HepG2 (cell line): ENCODE results near the gene TTYH2. TPM values are rescaled to one million over a fixed set of nuclear protein-coding genes. Genes with fewer than 3 reads are reported as not detected.

Experiments
- ATAC-seq: fragments of 200-7000 bp; cut with Tn5 transposase; 3 replicates; pipeline ENCODE4 v1.9.1; 2020; ENCODE audit warnings: mild to moderate bottlenecking, moderate library complexity
- BruUV-seq: library from RNA; stranded (reverse); fragments of 400-500 nt; replicated peaks from 2 replicates; lab custom pipeline; 2021; lab: Mats Ljungman, UMichigan
- CTCF ChIA-PET: fragments of 300-600 bp; formaldehyde crosslinking; extraction: SDS; loops from one replicate; lab custom pipeline; 2021; ENCODE audit warnings: low total read pairs, inconsistent platforms, low intra/inter-chr PET ratio; lab: Yijun Ruan, JAX
- POLR2A ChIA-PET: fragments of 350-600 bp; sonication (Branson Sonifier 250); formaldehyde crosslinking; loops from one replicate; lab custom pipeline; 2020; ENCODE audit warnings: antibody characterized with exemption, inconsistent platforms; lab: Yijun Ruan, JAX
- DNase-seq: peaks from one replicate; pipeline ENCODE4 v3.0.0-alpha.2; 2015; ENCODE audit warnings: low spot score
- FAIRE-seq: peaks from 3 replicates; lab custom pipeline; 2011; peaks lifted over from hg19 to GRCh38; lab: Jason Lieb, UNC
- H2AFZ ChIP-seq: one replicate; pipeline ENCODE4 v1.6.1; 2011; ENCODE audit warnings: low read length, inconsistent platforms
- H3K27ac ChIP-seq: fragments of 300-600 bp; 3 replicates; pipeline ENCODE4 v1.8.0; 2011; ENCODE audit warnings: mixed run types, mild to moderate bottlenecking, mixed read lengths, low read length, inconsistent platforms; ENCODE audit not compliant: insufficient read depth; ENCODE audit errors: extremely low read length
- H3K27me3 ChIP-seq, 2 experiments: fragments of 200-600 bp in 1 of 2; 2 replicates in 1 of 2; 3 replicates in 1 of 2; pipeline versions ENCODE4 v1.6.0 to v1.8.0; 2011; ENCODE audit warnings: low read length in 2 of 2, mild to moderate bottlenecking in 2 of 2, moderate library complexity in 2 of 2, inconsistent platforms in 1 of 2; ENCODE audit not compliant: insufficient read depth in 2 of 2, control insufficient read depth in 1 of 2
- H3K36me3 ChIP-seq, 2 experiments: fragments of 200-600 bp in 1 of 2; replicated peaks in 1 of 2; 2 replicates in 1 of 2; 3 replicates in 1 of 2; pipeline versions ENCODE4 v1.5.1 to v1.8.0; 2011; ENCODE audit warnings: low read length in 2 of 2, inconsistent platforms in 1 of 2; ENCODE audit not compliant: insufficient read depth in 2 of 2, control insufficient read depth in 1 of 2
- H3K4me1 ChIP-seq: 2 replicates; pipeline ENCODE4 v1.5.1; 2012; ENCODE audit warnings: low read length, inconsistent platforms; ENCODE audit not compliant: insufficient read depth
- H3K4me2 ChIP-seq: 2 replicates; pipeline ENCODE4 v1.6.0; 2011; ENCODE audit warnings: low read depth, low read length, inconsistent platforms
- H3K4me3 ChIP-seq, 3 experiments: fragments of 200-600 bp in 1 of 3; sonication (generic), shearing (Covaris generic) in 1 of 3; replicated peaks in 1 of 3; 2 replicates each; pipeline ENCODE4 v1.5.1; 2011 to 2016; ENCODE audit warnings: low read length in 3 of 3, inconsistent platforms in 2 of 3, low read depth in 2 of 3, mild to moderate bottlenecking in 2 of 3, control low read depth in 1 of 3, mixed read lengths in 1 of 3; ENCODE audit not compliant: insufficient read depth in 1 of 3
- H3K79me2 ChIP-seq: one replicate; pipeline ENCODE4 v1.6.1; 2011; ENCODE audit warnings: low read length, inconsistent platforms; ENCODE audit not compliant: insufficient read depth
- H3K9ac ChIP-seq: 2 replicates; pipeline ENCODE4 v1.6.0; 2011; ENCODE audit warnings: mild to moderate bottlenecking, low read depth, low read length, inconsistent platforms; ENCODE audit not compliant: insufficient read depth
- H3K9me3 ChIP-seq: 2 replicates; pipeline ENCODE4 v1.5.1; 2012; ENCODE audit warnings: mild to moderate bottlenecking, low read length
- H4K20me1 ChIP-seq: 2 replicates; pipeline ENCODE4 v1.6.0; 2011; ENCODE audit warnings: inconsistent platforms, mild to moderate bottlenecking, low read length, moderate library complexity; ENCODE audit not compliant: insufficient read depth
- CEBPG ChIP-seq: IDR thresholded peaks from 2 replicates; pipeline ENCODE4 v1.6.1; 2016
- FOSL2 ChIP-seq: sonication (generic); formaldehyde crosslinking; IDR thresholded peaks from 2 replicates; pipeline ENCODE4 v1.4.0; 2020; ENCODE audit warnings: missing genetic modification reagents
- GFI1 ChIP-seq: sonication (generic); formaldehyde crosslinking; IDR thresholded peaks from 2 replicates; pipeline ENCODE4 v1.5.0; 2020; ENCODE audit warnings: missing genetic modification reagents, mild to moderate bottlenecking, borderline replicate concordance
- JUND ChIP-seq: sonication (generic); formaldehyde crosslinking; IDR thresholded peaks from 2 replicates; pipeline ENCODE4 v1.8.0; 2022; ENCODE audit warnings: mild to moderate bottlenecking, missing genetic modification reagents
- RCOR2 ChIP-seq: IDR thresholded peaks from 2 replicates; pipeline ENCODE4 v1.6.1; 2016; ENCODE audit warnings: missing biosample characterization, missing genetic modification reagents
- SMAD3 ChIP-seq: sonication (generic); formaldehyde crosslinking; IDR thresholded peaks from 2 replicates; pipeline ENCODE4 v1.4.0; 2020; ENCODE audit warnings: missing genetic modification reagents
- THYN1 ChIP-seq: sonication (generic); formaldehyde crosslinking; IDR thresholded peaks from 2 replicates; pipeline ENCODE4 v1.8.1; 2023; ENCODE audit warnings: low read depth, mild to moderate bottlenecking, moderate library complexity, missing genetic modification reagents, borderline replicate concordance
- XRCC5 ChIP-seq: fragments of 200-400 bp; formaldehyde crosslinking; optimal IDR thresholded peaks from 2 replicates; pipeline ENCODE3; 2017; ENCODE audit warnings: mild to moderate bottlenecking, low read length
- YEATS2 ChIP-seq: sonication (generic); formaldehyde crosslinking; IDR thresholded peaks from 2 replicates; pipeline ENCODE4 v1.4.0; 2020; ENCODE audit warnings: missing genetic modification reagents, borderline replicate concordance
- ZNF614 ChIP-seq: IDR thresholded peaks from 2 replicates; pipeline ENCODE4 v1.6.1; 2018; ENCODE audit warnings: missing biosample characterization, missing genetic modification reagents, inconsistent platforms, borderline replicate concordance
- WGBS: methylation state at CpG from one replicate; pipeline ENCODE4 v1.1.6; 2017; ENCODE audit warnings: low lambda C conversion rate; 5-methylcytosine and 5-hydroxymethylcytosine counted together
- in situ Hi-C: cut with HindIII; loops from 2 replicates; pipeline ENCODE4 v1.10.0; 2017; ENCODE audit warnings: low pct_unique_long_range_greater_than_20kb; ENCODE audit not compliant: extremely low pct_ligation_motif_present
- intact Hi-C: fragments of 100-400 bp; cut with micrococcal nuclease; formaldehyde crosslinking; loops from one replicate; pipeline ENCODE4 v1.10.0; 2022; ENCODE audit not compliant: unreplicated experiment
- polyA plus RNA-seq, 8 experiments: library from polyadenylated mRNA; depleted of rRNA in 3 of 8; stranded (reverse) in 7 of 8; unstranded in 1 of 8; fragments of >200 nt; fragmentation: Illumina TruSeq in 4 of 8; extraction: Trizol in 4 of 8; gene quantifications; 2 replicates each; pipeline versions ENCODE4 v1.2.1 to v1.2.3, GENCODE V29; 2011 to 2016; ENCODE audit warnings: low read depth in 4 of 8, missing spikeins in 1 of 8, mixed read lengths in 1 of 8; ENCODE audit not compliant: insufficient read depth in 1 of 8
- total RNA-seq, 5 experiments: library from RNA; depleted of rRNA; stranded (reverse); fragments of >200 nt; fragmentation: Illumina TruSeq; extraction: Trizol; gene quantifications; 2 replicates each; pipeline ENCODE4 v1.2.3, GENCODE V29; 2016; ENCODE audit warnings: low read depth in 1 of 5
- TF ChIP-seq, protein P1 (sequence below): IDR thresholded peaks from 2 replicates; pipeline ENCODE4 v1.4.0; 2020; ENCODE audit warnings: mild to moderate bottlenecking, missing genetic modification reagents
- TF ChIP-seq, protein P2 (sequence below): sonication (generic); IDR thresholded peaks from 2 replicates; pipeline ENCODE4 v1.6.1; 2016; ENCODE audit warnings: low read depth, borderline replicate concordance

Gene TTYH2
- total and polyA plus RNA-seq, 2 of the 13 experiments (the other 11 are each of a cell fraction or from before 2014, with no cell fraction given), result 0.77 to 0.96 TPM

DNA sequence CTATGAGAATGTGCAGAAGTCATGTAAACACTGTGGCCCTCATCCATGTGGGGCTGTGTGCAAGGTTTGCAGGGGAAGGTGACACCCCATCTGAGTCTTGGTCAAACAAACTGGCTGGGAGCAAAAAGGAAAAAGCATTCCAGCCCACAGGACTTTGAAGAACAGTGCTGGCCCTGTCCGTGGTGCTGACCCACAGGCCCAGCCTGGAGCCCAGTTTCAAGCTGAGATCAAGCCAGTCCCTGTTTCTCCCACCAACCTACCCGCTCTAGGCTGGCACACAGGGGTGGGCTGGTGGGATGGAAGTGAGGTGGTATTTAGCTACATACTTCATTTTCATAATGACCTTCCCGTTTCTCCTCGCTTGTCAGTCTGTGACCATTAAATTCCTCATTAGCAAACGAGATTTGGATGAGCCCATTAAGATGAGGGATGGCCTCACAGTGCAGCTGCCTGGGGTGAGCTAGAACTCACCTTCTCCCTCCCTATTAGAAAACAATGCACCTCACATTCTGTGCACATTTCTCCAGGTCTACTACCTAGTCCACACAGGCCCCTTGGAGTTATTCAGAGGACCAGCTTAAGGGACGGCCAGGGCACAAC is 22.5 kb upstream of the TTYH2 start (continued):
- TF ChIP-seq, protein P1, sequence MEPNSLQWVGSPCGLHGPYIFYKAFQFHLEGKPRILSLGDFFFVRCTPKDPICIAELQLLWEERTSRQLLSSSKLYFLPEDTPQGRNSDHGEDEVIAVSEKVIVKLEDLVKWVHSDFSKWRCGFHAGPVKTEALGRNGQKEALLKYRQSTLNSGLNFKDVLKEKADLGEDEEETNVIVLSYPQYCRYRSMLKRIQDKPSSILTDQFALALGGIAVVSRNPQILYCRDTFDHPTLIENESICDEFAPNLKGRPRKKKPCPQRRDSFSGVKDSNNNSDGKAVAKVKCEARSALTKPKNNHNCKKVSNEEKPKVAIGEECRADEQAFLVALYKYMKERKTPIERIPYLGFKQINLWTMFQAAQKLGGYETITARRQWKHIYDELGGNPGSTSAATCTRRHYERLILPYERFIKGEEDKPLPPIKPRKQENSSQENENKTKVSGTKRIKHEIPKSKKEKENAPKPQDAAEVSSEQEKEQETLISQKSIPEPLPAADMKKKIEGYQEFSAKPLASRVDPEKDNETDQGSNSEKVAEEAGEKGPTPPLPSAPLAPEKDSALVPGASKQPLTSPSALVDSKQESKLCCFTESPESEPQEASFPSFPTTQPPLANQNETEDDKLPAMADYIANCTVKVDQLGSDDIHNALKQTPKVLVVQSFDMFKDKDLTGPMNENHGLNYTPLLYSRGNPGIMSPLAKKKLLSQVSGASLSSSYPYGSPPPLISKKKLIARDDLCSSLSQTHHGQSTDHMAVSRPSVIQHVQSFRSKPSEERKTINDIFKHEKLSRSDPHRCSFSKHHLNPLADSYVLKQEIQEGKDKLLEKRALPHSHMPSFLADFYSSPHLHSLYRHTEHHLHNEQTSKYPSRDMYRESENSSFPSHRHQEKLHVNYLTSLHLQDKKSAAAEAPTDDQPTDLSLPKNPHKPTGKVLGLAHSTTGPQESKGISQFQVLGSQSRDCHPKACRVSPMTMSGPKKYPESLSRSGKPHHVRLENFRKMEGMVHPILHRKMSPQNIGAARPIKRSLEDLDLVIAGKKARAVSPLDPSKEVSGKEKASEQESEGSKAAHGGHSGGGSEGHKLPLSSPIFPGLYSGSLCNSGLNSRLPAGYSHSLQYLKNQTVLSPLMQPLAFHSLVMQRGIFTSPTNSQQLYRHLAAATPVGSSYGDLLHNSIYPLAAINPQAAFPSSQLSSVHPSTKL (CRISPR knock-in tag), result peak; percentile 30; the same call in 1 of the 2 replicates
- TF ChIP-seq SMAD3 (CRISPR knock-in tag) (peak; percentile 81; the same call in 1 of the 2 replicates), YEATS2 (CRISPR knock-in tag) (no peak)

DNA sequence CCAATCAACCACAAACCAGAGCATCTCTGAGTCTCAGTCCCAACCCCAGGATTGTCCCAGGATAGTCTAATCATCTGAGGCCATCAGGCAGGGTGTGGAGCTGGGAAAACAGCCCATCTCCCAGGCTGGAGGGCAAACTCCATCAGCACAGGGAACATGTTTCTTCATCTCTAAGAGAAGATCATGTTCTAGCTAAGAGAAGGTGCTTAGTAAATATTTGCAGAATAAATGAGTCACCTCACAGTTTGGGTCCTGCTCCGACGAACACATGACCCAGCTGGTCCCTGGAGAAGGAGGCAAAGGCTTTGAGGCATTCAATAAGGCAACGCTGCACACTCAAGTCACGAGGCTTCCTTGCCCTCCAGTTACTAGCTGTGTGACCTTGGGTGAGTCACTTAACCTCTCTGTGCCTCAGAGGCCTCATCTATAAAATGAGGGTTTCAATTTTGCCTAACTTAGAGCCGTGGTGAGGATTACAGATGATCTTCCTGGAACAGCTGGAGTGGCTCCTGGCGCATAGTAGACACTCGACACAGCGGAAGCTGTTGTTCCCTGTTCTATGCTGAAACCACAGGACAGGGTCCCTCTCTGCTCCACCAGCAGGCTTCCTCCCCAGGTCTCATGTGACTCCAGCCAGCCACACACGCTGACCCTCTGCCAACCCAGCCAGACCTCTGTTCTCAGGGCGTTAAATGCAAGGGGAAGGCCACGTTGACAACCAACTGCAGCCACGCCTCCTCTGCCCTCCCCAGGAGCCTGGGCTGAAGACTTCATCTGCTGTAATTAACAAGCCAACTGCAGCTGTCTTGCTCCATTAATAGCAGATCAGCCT is 20.2 kb upstream of the TTYH2 start:
- POLR2A ChIA-PET, result interaction anchor here (1.0 to 2.1 kb wide), 3 partner anchors 9 to 20 kb away, joined by 4 to 44 read pairs (median 7); partner anchors contain the start of genes RPL38 and TTYH2
- 0 out of 2 replicates have a peak, but pooled peaks have one; percentile 38 for TF ChIP-seq ZNF614 (CRISPR knock-in tag)
- peak; percentile 62 for TF ChIP-seq XRCC5
- TF ChIP-seq, protein P2, sequence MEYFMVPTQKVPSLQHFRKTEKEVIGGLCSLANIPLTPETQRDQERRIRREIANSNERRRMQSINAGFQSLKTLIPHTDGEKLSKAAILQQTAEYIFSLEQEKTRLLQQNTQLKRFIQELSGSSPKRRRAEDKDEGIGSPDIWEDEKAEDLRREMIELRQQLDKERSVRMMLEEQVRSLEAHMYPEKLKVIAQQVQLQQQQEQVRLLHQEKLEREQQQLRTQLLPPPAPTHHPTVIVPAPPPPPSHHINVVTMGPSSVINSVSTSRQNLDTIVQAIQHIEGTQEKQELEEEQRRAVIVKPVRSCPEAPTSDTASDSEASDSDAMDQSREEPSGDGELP, result peak; percentile 54; the same call in 1 of the 2 replicates
- TF ChIP-seq FOSL2, result peak; percentile 98
- TF ChIP-seq RCOR2 (CRISPR knock-in tag), result peak; percentile 62; the same call in 1 of the 2 replicates
- TF ChIP-seq CEBPG (CRISPR knock-in tag), result peak; percentile 32
- TF ChIP-seq, protein P1 (CRISPR knock-in tag), result peak; percentile 73
- TF ChIP-seq JUND (CRISPR knock-in tag), result peak; percentile 89
- no peak for TF ChIP-seq THYN1 (CRISPR knock-in tag)
- TF ChIP-seq GFI1, result 0 out of 2 replicates have a peak, but pooled peaks have one; percentile 40

More for the DNA sequence above, 20.2 kb upstream of the TTYH2 start:
- no peak overlapping the region for H2AFZ ChIP-seq
- no peak overlapping the region for H3K9ac ChIP-seq
- in situ Hi-C loops (no loop called here), intact Hi-C loops (no loop called here)
- no peaks in the 10 kb centered on the region for H4K20me1 ChIP-seq
- peak; percentile 75 for DNase-seq
- H3K79me2 ChIP-seq, result no peaks in the 10 kb centered on the region
- peak; percentile 68 for ATAC-seq
- peaks cover 14% of the 10 kb centered on the region for H3K4me1 ChIP-seq
- H3K27ac ChIP-seq, result no peak overlapping the region
- no peaks in the 10 kb centered on the region for H3K9me3 ChIP-seq
- no TSS peak for BruUV-seq
- no peaks in the 10 kb centered on the region for H3K36me3 ChIP-seq
- CTCF ChIA-PET, result no interaction called here
- peak; percentile 93 for FAIRE-seq
- 8% methylated on average over 8 of the region's 12 CpGs for WGBS
- H3K4me2 ChIP-seq, result peak overlapping the region; percentile 16
- H3K27me3 ChIP-seq, result peaks cover 7 to 40% of the 10 kb centered on the region in 2 experiments
- no peak overlapping the region; a peak in 1 of 6 replicates for H3K4me3 ChIP-seq
